ENCODE results near the gene SAP30.
A peak's percentile ranks its signal among the peaks of the same experiment; 100 is the strongest.

The SAP30 gene
- total RNA-seq = 6.4 reads per million, percentile 24 among the genes with 10 or more reads in this experiment

- peak; percentile 98 for DNase-seq
These were observed at the start of gene SAP30 for GRCh38 chr4:173370477-173371291. Gene SAP30, plus strand, starts transcription at chr4:173370954. Its CDS starts 229 bp downstream, at chr4:173371183.

DNA sequence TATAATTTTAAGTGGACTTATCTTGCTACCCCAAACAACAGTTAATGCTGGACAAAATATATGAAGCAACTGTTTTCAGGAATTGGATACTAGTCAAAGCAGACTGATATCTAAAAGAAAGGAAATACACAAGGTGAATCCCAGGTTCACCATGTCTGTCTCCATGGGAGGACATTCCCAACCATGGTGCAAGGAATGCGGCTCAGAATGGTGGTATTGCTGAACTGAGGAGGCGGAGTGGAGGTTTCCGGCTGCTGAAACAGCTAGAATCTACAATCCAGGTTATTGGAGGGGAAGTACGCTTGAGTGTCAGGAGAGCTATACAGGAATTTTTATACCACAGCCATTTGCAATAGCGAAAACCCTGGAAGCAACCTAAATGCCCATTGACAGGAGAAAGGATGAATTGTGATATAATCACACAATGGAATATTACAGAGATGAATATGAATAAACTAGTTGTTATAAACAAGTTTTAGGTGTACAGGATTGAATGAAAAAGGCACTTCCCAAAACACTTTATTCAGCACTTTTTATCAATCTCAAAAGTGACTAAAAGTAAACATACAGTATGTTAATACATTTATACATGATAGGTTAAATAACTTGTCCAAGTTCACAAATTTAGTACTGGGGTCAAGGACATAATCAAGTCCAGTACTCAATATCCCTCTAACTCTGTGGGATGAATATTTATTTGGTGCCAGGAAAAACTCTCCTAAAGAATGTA, 45.6 kb upstream of the SAP30 start:
- DNase-seq = no peak

DNA sequence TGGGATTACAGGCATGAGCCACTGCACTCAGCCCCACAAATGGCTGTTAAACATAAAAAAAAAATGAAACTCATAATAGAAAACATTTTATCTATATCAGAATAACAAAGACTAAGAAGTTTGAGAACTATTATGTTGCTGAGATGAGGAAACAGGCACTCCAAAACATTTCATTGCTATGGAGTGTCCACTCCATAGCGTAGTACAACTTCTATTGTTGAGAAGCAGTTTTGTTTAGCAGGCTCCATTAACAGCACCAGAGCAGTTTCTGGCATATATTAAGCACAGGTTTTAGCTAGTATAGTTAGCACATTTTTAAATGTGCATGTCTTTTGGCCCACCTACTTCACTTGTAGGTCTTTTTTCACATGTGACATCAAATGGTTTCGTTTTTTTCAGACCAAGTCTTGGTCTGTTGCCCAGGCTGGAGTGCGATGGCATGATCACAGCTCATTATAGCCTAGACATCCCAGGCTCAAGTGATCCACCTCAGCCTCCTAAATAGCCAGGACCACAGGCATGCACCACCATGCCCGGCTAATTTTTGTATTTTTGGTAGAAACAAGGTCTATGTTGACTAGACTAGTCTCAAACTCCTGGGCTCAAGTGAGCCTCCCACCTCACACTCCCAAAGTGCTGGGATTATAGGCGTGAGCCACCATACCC, 42.4 kb upstream of the SAP30 start:
- no peak for DNase-seq

- no peak for DNase-seq
These were observed 40.2 kb upstream of the SAP30 start for GRCh38 chr4:173330590-173330989.

DNA sequence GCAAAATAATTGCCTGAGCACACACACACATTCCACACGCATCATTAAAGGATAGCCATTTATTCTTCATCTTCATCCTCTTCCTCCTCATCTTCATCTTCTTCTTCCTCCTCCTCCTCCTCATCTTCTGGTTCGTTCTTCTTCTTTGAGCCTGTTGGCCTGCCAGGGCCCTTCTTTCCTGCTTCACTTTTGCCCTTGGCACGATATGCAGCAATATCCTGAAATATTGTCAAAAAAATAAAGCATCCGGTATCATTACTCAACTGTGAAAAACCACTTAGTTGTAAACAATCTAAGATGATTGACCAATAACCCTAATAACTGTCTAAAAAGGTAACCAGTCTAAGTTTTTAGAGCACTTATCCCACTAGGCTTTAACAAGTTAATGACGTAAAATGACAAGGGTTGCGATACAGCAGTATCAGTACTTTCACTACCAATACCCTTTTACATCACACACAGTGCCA, 38.7 kb upstream of the SAP30 start:
- no peak for DNase-seq

DNA sequence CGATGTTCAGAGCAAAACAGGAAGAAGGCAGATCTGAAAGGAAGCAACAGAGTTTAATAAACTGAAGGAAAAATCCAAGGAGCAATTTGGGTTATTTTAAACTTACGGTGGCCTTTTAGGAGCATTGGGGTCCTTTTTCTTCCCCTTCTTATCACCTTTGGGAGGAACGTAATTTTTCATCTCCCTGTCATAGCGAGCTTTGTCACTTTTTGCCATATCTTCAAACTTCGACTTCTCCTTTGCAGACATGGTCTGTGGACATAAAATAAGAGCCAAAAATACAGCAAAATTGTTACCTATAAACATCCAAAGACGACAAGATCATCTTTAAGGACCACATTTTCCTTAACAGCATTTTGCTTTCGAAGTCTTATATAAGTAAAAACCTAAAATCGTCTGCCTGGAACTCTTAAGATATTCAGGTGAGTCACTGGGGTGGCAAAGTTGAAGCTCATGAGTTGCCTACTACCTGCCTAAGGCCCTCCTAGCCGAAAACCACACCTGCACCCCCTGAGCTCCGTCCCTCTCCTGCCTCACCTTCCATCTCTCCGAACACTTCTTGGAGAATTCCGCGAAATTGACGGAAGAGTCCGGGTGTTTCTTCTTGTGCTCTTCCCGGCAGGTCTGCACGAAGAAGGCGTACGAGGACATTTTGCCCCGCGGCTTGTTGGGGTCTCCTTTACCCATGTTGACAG, 37.6 kb upstream of the SAP30 start:
- peak; percentile 15 for DNase-seq

DNA sequence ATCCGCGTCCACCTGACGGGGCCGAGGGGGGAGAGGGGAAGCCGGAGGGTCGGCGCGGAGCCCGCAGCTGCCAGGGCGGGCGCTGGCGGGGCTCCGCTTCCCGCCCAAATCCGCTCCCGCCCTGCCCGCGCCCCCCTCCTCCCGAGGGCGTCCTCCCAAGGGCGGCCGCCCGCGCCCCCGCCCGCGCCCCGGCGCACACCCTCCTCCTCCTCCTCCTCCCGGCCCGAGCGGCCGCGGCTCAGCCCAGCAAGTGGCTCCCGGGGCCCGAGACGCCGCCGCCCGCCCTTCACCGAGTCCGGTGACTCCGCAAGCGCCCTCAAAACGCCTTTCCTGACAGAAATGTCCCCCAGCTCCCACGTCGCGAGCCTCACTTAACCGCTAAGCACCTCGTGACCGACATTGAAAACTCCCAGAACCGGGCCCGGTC, 37.1 kb upstream of the SAP30 start:
- DNase-seq = peak; percentile 35

GRCh38 chr4:173334085-173334890, 36.5 kb upstream of the SAP30 start, which contains the start of gene HMGB2:
Gene HMGB2, minus strand, starts transcription at chr4:173334358. Its CDS starts 709 bp downstream, at chr4:173333649.
- peak; percentile 99 for DNase-seq

DNA sequence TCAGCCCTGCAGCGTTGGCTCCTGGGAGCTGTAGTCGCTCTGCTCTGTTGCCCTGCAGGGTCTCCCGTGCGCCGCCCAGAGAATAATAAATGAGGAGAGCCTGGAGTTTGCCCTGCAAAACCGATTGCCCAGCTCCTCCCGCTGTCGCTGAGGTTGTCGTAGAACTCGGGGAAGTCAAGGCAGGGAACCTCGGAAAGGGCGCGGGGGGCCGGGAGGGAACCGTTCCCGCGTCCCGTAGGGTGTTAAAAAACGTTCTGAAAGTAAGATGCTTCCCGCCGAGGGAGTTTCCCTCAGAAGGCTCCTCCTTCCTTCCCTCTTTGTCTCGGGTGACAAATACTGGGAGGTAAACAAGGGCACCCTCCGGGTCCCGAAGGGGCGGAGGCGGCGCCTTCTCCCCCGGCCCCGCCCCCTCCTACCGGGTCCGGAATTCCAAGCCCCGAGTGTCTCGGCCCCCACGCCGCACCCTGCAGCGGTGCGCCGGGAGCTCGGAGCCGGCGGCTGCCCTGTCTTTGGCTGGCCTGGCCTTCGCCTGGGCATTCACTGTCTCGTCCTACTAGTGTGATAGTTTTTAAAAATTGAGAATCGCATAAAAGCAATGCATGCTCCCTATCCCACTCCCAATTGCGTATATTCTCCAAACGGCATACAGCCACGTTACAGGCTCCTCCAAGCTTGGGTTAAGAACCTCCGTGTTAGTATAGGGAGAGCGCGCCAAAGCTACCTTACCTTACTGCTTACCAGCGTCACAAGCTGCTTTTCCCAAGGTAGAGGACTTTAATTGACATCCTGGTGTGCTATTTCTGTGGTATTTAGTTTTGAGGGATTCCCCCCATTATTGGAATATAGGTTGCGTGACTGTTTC, 35.6 kb upstream of the SAP30 start:
- peak; percentile 8 for DNase-seq

- no peak for DNase-seq
These were observed 33.3 kb upstream of the SAP30 start for GRCh38 chr4:173337463-173337862.

DNA sequence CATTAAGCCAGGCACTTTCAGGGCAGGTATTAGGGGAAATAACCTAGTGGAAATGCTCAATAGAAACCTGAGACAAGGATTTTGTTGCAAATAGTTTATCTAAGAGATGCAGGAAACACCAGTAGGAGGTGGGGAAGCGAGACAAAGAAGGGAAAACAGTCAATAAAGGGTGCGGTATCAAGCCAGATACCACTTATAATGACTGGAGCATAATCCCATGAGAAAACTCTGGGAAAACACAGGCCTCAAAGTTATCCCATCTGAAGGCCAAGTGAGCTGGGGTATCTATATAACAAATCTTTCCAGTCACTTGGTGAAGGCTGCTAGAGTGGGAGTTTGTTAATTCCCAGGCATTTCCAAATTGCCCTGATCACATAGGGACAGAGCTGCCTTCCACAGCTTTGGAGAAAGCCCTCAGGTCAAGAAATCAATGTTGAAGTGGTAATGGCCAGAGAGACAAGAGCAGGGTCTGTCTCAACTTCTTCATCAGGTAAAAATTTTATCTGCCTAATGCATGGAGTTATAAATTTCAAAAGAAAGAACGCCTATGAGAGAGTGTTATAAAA, 26.8 kb upstream of the SAP30 start:
- DNase-seq = no peak

DNA sequence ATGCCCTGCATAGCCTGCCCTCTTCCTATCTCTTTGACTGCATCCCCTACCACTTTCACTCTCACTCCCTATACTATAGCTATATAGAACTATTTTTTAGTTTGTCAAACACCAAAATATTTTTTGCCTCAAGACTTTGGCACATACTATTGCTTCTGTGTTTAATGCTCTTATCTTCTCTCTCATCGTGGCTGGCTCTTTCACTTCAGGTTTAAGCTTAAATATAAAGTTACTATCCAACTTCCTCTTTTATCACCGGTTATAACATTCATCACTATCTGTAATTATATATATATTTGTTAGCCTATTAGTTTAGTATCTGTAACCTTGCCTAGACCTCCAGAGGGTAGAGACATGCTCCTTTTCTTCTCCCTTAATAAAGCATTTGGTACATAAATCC, 25.1 kb upstream of the SAP30 start:
- DNase-seq = no peak

DNA sequence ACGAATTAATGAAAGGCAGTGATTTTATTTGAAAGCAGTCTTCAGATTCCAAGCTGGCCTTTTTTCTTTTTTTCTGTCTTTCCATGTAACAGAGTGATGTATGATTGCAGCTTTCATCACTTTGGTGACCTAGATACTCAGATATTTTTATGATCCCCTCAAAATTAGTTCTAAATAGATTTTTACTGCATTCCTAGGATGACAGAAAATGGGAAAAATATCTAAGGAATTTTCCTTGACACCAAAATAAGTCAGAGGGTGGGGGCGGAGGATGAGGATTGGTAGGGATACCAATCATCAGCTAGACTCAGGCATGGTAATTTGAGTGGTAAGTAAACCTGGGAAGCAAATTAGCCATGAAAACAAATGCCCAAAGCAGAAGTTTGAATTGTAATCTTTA, 24.7 kb upstream of the SAP30 start:
- no peak for DNase-seq

- DNase-seq = no peak
These were observed 23.3 kb upstream of the SAP30 start for GRCh38 chr4:173347467-173347866.

GRCh38 chr4:173357939-173358338, 12.8 kb upstream of the SAP30 start:
- no peak for DNase-seq

- DNase-seq = no peak
These were observed 10.1 kb upstream of the SAP30 start for GRCh38 chr4:173360587-173361221.

DNA sequence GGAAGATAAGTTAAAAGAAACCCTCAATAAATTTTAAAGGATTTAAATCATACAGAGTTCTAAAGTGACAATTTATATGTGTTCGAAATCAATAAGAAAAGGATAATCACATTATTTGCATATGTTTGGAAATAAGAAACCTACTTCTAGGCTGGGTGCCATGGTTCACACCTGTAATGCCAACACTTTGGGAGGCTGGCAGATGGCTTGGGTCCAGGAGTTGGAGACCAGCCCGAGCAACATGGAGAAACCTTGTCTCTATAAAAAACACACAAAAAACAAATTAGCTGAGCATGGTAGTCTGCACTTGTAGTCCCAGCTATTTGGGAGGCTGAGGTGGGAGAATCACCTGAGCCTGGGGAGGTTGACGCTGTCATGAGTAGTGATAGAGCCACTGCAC, 8.1 kb upstream of the SAP30 start:
- no peak for DNase-seq

GRCh38 chr4:173365359-173365996, 5.3 kb upstream of the SAP30 start:
- DNase-seq = no peak

GRCh38 chr4:173367285-173367684, 3.5 kb upstream of the SAP30 start:
- DNase-seq = no peak
